GM10248 (cell line): Measurements from ENCODE around the gene CARD14.

ENCODE experiments used
- CTCF ChIA-PET: fragments of 300-600 bp; sonication (Branson Sonifier 250); formaldehyde crosslinking; extraction: SDS; loops from one replicate; lab custom pipeline; 2021; ENCODE audit warnings: antibody characterized with exemption; lab: Yijun Ruan, JAX
- POLR2A ChIA-PET: fragments of 350-650 bp; sonication (Branson Sonifier 250); formaldehyde crosslinking; extraction: SDS; loops from one replicate; lab custom pipeline; 2020; ENCODE audit warnings: antibody characterized with exemption; lab: Yijun Ruan, JAX
- DNase-seq: peaks from one replicate; pipeline ENCODE4 v3.0.0; 2012; ENCODE audit errors: extremely low spot score
- TF ChIP-seq, protein P1 (sequence below): IDR thresholded peaks from 2 replicates; pipeline ENCODE4 v1.5.1; 2012; ENCODE audit warnings: mild to moderate bottlenecking, low read depth; ENCODE audit errors: extremely low read depth, missing control alignments, control extremely low read depth

Gene CARD14

DNA sequence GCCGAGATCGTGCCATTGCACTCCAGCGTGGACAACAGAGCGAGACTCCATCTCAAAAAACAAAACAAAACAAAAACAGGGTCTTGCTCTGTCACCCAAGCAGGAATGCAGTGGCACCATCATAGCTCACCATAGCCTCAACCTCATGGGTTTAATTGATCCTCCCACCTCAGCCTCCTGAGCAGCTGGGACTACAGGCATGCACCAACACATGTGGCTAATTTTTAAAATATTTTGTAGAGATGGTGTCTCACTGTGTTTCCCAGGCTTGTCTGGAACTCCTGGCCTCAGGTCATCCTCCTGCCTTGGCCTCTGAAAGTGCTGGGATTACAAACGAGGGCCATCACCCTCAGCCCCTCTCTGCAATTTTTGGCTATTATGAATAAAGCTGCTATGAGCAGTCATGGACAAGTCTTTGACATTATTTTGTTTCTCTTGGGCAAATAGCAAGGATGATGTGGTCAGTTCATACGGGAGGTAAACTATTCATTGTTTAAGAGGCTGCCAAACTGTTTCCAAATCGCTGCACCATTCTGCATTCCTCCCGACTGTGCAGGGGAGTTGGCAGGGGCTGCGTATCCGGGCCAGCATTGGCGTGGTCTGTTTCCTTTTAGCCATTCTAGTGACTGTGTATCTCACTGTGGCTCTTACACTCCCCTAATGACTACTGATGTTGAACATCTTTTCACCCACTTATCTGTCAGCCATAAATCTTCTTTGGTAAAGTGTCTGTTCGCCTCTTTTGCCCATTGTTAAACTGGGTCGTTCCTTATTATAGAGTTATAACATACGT, 44.0 kb upstream of the CARD14 start:
- POLR2A ChIA-PET: no interaction called here
- CTCF ChIA-PET: interaction anchor here (0.8 kb wide), 1 partner anchor 24 kb away, joined by 3 read pairs; the partner anchor contains the start of gene GAA
- TF ChIP-seq, protein P1, sequence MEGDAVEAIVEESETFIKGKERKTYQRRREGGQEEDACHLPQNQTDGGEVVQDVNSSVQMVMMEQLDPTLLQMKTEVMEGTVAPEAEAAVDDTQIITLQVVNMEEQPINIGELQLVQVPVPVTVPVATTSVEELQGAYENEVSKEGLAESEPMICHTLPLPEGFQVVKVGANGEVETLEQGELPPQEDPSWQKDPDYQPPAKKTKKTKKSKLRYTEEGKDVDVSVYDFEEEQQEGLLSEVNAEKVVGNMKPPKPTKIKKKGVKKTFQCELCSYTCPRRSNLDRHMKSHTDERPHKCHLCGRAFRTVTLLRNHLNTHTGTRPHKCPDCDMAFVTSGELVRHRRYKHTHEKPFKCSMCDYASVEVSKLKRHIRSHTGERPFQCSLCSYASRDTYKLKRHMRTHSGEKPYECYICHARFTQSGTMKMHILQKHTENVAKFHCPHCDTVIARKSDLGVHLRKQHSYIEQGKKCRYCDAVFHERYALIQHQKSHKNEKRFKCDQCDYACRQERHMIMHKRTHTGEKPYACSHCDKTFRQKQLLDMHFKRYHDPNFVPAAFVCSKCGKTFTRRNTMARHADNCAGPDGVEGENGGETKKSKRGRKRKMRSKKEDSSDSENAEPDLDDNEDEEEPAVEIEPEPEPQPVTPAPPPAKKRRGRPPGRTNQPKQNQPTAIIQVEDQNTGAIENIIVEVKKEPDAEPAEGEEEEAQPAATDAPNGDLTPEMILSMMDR: no peak
- no peak for DNase-seq

DNA sequence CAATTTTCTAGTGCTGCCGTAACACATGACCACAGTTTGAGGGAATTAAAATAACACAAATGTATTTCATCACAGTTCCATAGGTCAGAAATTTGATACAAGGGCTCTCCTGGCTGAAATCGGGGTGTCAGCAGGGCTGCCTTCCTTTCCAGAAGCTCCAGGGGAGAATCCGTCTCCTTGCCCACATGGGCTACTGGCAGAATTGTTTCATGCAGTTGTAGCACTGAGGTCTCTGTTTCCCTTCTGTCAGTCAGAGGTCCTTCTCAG, 43.4 kb upstream of the CARD14 start:
- ChIA-PET POLR2A (no interaction called here), CTCF (interaction anchor here (2.9 kb wide), 1 partner anchor 25 kb away, joined by 8 read pairs; the partner anchor contains the start of gene GAA)
- no peak for DNase-seq
- TF ChIP-seq, protein P1: no peak

DNA sequence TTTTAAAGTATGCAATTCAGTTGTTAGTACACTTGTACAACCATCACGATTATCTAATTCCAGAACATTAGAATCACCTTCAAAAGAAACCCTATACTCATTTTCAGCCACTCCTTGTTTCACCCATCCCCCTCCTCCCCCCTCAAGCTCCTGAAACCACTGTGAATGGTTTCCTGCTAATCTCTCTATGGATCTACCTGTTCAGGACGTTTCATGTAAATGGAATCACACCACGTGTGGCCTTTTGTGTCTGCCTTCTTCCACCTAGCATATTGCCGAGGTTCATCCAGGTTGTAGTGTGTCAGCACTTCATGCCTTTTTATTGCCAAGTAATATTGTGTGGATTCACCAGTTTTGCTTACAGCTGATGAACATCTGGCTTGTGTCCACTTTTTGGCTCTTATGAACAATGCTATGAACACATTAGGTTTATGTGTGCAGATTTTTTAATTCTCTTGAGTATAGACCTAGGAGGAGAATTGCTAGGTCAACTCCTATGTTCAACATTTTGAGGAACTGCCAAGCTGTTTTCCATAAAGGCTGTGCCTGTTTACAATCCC, 40.7 kb upstream of the CARD14 start:
- TF ChIP-seq, protein P1: no peak
- DNase-seq: no peak
- CTCF ChIA-PET: interaction anchor here (1.0 to 2.9 kb wide), 2 partner anchors 10 to 27 kb away, joined by 3 to 8 read pairs; partner anchors contain the start of gene GAA
- POLR2A ChIA-PET: interaction anchor here (1.4 kb wide), 1 partner anchor 8 kb away, joined by 3 read pairs; no protein-coding TSS in a partner anchor

DNA sequence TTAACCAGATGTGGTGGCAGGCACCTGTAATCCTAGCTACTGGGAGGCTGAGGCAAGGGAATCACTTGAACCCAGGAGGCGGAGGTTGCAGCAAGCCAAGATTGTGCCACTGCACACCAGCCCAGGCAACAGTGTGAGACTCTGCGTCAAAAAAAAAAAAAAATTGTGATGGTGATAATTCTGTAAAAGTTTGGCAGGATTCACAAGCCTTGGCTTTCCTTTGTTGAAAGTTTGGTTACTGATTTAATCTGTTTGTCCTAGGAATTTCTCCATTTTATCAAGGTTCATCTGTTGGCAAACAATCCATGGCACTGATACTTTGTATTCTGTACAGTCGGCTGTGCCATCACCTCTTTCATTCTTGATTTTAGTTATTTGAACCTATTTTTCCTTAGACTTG, 38.8 kb upstream of the CARD14 start:
- DNase-seq: no peak
- CTCF ChIA-PET: interaction anchor here (2.8 kb wide), 1 partner anchor 30 kb away, joined by 9 read pairs; the partner anchor contains the start of gene GAA
- TF ChIP-seq, protein P1: no peak
- POLR2A ChIA-PET: no interaction called here

DNA sequence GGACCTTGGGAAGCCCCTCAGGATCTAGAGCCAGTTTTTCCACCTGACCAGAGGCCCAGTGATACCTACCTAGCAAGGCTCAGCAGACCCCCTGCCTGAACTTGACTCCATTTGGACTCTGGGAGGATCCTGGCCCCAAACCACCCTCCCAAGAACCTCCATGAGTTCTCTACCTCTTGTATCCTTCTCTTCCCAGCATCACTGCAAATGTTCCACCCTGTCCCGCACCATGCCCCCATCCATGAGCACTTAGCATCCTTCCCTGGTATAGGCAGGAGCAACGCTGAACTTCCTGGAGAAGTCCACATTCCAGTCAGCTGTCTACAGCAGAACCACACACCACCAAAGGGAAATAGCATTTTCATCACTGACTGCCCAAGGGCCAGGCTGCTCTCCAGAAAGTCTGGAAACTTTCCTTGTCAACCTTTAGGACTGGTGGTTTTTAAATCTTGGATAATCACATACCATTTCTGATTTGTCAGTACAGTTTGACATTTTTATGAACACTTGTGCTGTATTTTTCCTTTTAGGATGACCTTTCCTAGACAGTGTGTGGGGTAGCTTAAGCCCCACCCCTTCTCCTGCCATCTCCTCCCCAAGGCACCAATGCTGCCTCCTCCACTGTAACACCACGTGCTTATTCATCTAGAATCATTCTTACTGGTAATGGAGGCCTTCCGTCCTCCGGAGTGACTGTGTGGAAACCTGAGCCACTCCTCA, 36.8 kb upstream of the CARD14 start:
- ChIA-PET CTCF (interaction anchor here (0.9 to 2.8 kb wide), 2 partner anchors 9 to 32 kb away, joined by 3 to 9 read pairs; partner anchors contain the start of gene GAA), POLR2A (interaction anchor here (0.6 to 1.9 kb wide), 4 partner anchors 10 to 1751 kb away, joined by 3 to 13 read pairs (median 6); partner anchors contain the start of gene GAA)
- DNase-seq: no peak
- TF ChIP-seq, protein P1: no peak

DNA sequence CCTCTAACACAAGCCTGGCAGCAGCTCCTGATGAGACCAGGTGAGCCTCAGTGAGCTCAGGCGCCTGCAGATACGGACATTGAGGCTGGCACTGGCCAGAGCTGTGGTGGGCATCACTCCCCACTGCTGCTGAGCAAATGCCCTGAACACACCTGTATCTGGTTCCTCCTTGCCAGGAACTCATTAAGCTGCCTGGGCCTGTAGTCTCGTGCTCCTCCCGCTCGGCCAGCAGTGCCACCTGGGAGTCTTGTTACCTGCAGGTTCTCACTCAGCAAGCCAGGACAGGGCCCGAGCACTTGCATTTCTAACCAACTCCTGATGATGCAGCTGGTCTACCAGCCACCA, 36.2 kb upstream of the CARD14 start:
- TF ChIP-seq, protein P1: no peak
- POLR2A ChIA-PET: interaction anchor here (0.6 to 1.9 kb wide), 3 partner anchors 10 to 32 kb away, joined by 3 to 13 read pairs (median 7); partner anchors contain the start of gene GAA
- CTCF ChIA-PET: interaction anchor here (0.9 to 1.1 kb wide), 2 partner anchors 9 to 32 kb away, joined by 3 read pairs; partner anchors contain the start of gene GAA

More for the DNA sequence above, 36.2 kb upstream of the CARD14 start:
- DNase-seq: no peak
